ENCODE measurements around the gene EFCAB12.

GRCh38 chr3:129412542-129413198 lies 15.8 kb downstream of the EFCAB12 start:
- TF ChIP-seq CTCF (conservative IDR thresholded peaks at IDR 0.05; ENCODE audit: low read depth, low read length): no peak
- TF ChIP-seq POLR2A (IDR thresholded peaks at IDR 0.05; ENCODE audit: low read depth, low read length): no peak
